HCT116 (cell line): ENCODE results near the gene COX6A2. TPM values are rescaled to one million over a fixed set of nuclear protein-coding genes. Genes with fewer than 3 reads are reported as not detected.
A peak's percentile ranks its signal among the peaks of the same experiment; 100 is the strongest.

Source experiments
- CEBPB ChIP-seq: IDR thresholded peaks from 2 replicates; pipeline ENCODE4 v1.6.1; 2012; ENCODE audit warnings: low read depth
- CTCF ChIP-seq, 3 experiments: fragments of 200-600 bp in 1 of 3; sonication (generic) in 1 of 3; IDR thresholded peaks in 2 of 3; conservative IDR thresholded peaks in 1 of 3; 2 replicates each; pipeline ENCODE4 v1.5.1; 2012 to 2017; ENCODE audit warnings: low read depth in 2 of 3, low read length in 2 of 3, antibody characterized with exemption in 1 of 3, borderline replicate concordance in 1 of 3, control low read depth in 1 of 3, mild to moderate bottlenecking in 1 of 3, mixed read lengths in 1 of 3, mixed run types in 1 of 3, moderate library complexity in 1 of 3; ENCODE audit not compliant: insufficient read depth in 1 of 3
- EGR1 ChIP-seq: IDR thresholded peaks from 2 replicates; pipeline ENCODE4 v1.6.1; 2012; ENCODE audit warnings: low read depth
- EZH2 ChIP-seq: fragments of 200-600 bp; sonication (generic); IDR thresholded peaks from 2 replicates; pipeline ENCODE4 v1.6.1; 2017; ENCODE audit warnings: antibody characterized with exemption, mixed run types
- EZH2phosphoT487 ChIP-seq: fragments of 200-600 bp; IDR thresholded peaks from 2 replicates; pipeline ENCODE4 v1.6.1; 2018; ENCODE audit warnings: antibody characterized with exemption, borderline replicate concordance
- FOSL1 ChIP-seq: IDR thresholded peaks from 2 replicates; pipeline ENCODE4 v1.6.1; 2012; ENCODE audit warnings: low read depth
- JUND ChIP-seq: IDR thresholded peaks from 2 replicates; pipeline ENCODE4 v1.6.1; 2012
- POLR2AphosphoS5 ChIP-seq: IDR thresholded peaks from 2 replicates; pipeline ENCODE4 v1.6.1; 2011; ENCODE audit warnings: mild to moderate bottlenecking, low read depth, low read length, moderate library complexity
- SP1 ChIP-seq: IDR thresholded peaks from 2 replicates; pipeline ENCODE4 v1.6.1; 2012; ENCODE audit warnings: low read depth
- TCF7L2 ChIP-seq: IDR thresholded peaks from 2 replicates; pipeline ENCODE4 v1.7.0; 2011; ENCODE audit warnings: borderline replicate concordance, inconsistent platforms; ENCODE audit not compliant: insufficient read depth, insufficient read length; ENCODE audit errors: extremely low read depth
- YY1 ChIP-seq: IDR thresholded peaks from 2 replicates; pipeline ENCODE4 v1.6.1; 2011; ENCODE audit warnings: low read length, low read depth, moderate library complexity, mild to moderate bottlenecking; ENCODE audit not compliant: insufficient replicate concordance; ENCODE audit errors: extremely low read depth
- ZNF274 ChIP-seq: fragments of 200-500 bp; sonication (Bioruptor generic); IDR thresholded peaks from 2 replicates; pipeline ENCODE4 v1.6.1; 2014; ENCODE audit warnings: mild to moderate bottlenecking, low read depth, low read length, inconsistent platforms
- total RNA-seq: library from RNA; stranded (reverse); gene quantifications from one replicate; pipeline ENCODE4 v1.2.1, GENCODE V29; 2021; ENCODE audit not compliant: unreplicated experiment
- TF ChIP-seq, protein P1 (sequence below): IDR thresholded peaks from 2 replicates; pipeline ENCODE4 v1.6.1; 2011; ENCODE audit warnings: mild to moderate bottlenecking, low read length, moderate library complexity; ENCODE audit not compliant: insufficient replicate concordance; ENCODE audit errors: extremely low read depth
- TF ChIP-seq, protein P2 (sequence below): IDR thresholded peaks from 2 replicates; pipeline ENCODE4 v1.6.1; 2012

The COX6A2 gene
- total RNA-seq, 1 experiment from 2014 or later, result not detected

GRCh38 chr16:31385680-31386079 is 42.5 kb downstream of the COX6A2 start (continued):
- TF ChIP-seq CTCF (IDR thresholded peaks at IDR 0.05 in 2 of 3, conservative IDR thresholded peaks at IDR 0.05 in 1 of 3; ENCODE audit: borderline replicate concordance in 1 of 3, insufficient read depth in 1 of 3, low read depth in 2 of 3, low read length in 2 of 3) (no peak), FOSL1 (peak; percentile 63), POLR2AphosphoS5 (no peak), ZNF274 (no peak), EZH2 (no peak), EGR1 (peak; percentile 87), TCF7L2 (no peak), SP1 (no peak; the same call in 1 of the 2 replicates), YY1 (no peak), CEBPB (0 out of 2 replicates have a peak, but pooled peaks have one; percentile 7), EZH2phosphoT487 (no peak), JUND (peak; percentile 56)
- TF ChIP-seq, protein P1, sequence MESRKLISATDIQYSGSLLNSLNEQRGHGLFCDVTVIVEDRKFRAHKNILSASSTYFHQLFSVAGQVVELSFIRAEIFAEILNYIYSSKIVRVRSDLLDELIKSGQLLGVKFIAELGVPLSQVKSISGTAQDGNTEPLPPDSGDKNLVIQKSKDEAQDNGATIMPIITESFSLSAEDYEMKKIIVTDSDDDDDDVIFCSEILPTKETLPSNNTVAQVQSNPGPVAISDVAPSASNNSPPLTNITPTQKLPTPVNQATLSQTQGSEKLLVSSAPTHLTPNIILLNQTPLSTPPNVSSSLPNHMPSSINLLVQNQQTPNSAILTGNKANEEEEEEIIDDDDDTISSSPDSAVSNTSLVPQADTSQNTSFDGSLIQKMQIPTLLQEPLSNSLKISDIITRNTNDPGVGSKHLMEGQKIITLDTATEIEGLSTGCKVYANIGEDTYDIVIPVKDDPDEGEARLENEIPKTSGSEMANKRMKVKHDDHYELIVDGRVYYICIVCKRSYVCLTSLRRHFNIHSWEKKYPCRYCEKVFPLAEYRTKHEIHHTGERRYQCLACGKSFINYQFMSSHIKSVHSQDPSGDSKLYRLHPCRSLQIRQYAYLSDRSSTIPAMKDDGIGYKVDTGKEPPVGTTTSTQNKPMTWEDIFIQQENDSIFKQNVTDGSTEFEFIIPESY, result no peak
- TF ChIP-seq, protein P2, sequence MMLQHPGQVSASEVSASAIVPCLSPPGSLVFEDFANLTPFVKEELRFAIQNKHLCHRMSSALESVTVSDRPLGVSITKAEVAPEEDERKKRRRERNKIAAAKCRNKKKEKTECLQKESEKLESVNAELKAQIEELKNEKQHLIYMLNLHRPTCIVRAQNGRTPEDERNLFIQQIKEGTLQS, result no peak
